ENCODE measurements around the gene STAB2. TPM values are rescaled to one million over a fixed set of nuclear protein-coding genes. Genes with fewer than 3 reads are reported as not detected.

The STAB2 gene
- total RNA-seq, 2 experiments from 2014 or later: not detected

DNA sequence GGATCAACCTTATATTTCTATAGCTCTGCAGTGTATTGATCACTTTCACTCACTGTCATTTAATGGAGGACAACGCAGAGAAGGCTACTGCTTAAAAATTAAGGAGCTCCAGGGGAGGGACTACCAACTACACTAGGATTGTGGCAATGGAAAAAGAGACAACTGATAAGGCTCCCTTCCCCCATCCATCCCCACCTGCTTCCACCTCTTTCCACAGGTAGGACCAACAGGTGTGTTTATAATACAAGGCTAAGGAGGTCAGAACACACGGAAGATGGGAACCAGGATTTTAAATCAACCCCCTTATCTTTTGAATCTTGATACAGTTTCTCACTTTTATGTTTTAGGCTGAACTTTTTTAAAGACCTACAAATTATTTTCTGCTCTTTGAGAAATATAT is 90.8 kb downstream of the STAB2 start:
- no peaks in the 10 kb centered on the region for H3K36me3 ChIP-seq (ENCODE audit: insufficient read depth, low read length)
- no peaks in the 10 kb centered on the region for H3K9me3 ChIP-seq (ENCODE audit: low read length)
- H3K4me2 ChIP-seq (ENCODE audit: low read length): no peak overlapping the region
- H3K27ac ChIP-seq (ENCODE audit: low read depth, low read length, poor library complexity, severe bottlenecking): no peak overlapping the region
- no peaks in the 10 kb centered on the region for H3K4me1 ChIP-seq (ENCODE audit: insufficient read depth, low read length, poor library complexity, severe bottlenecking)
- intact Hi-C loops (cut with micrococcal nuclease; ENCODE audit: unreplicated experiment): no loop called here
- no peaks in the 10 kb centered on the region; the same call in 1 of the 2 replicates for H3K9me2 ChIP-seq (ENCODE audit: insufficient read depth, low read length)
- no peak for TF ChIP-seq EZH2phosphoT487 (IDR thresholded peaks at IDR 0.05; ENCODE audit: borderline replicate concordance, low read depth, low read length)
- TF ChIP-seq, protein P1, sequence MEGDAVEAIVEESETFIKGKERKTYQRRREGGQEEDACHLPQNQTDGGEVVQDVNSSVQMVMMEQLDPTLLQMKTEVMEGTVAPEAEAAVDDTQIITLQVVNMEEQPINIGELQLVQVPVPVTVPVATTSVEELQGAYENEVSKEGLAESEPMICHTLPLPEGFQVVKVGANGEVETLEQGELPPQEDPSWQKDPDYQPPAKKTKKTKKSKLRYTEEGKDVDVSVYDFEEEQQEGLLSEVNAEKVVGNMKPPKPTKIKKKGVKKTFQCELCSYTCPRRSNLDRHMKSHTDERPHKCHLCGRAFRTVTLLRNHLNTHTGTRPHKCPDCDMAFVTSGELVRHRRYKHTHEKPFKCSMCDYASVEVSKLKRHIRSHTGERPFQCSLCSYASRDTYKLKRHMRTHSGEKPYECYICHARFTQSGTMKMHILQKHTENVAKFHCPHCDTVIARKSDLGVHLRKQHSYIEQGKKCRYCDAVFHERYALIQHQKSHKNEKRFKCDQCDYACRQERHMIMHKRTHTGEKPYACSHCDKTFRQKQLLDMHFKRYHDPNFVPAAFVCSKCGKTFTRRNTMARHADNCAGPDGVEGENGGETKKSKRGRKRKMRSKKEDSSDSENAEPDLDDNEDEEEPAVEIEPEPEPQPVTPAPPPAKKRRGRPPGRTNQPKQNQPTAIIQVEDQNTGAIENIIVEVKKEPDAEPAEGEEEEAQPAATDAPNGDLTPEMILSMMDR (conservative IDR thresholded peaks at IDR 0.05; ENCODE audit: low read length): no peak
- no peaks in the 10 kb centered on the region for H4K20me1 ChIP-seq (ENCODE audit: insufficient read depth, low read length)
- BruUV-seq (replicated peaks): no TSS peak
- H3K4me3 ChIP-seq (ENCODE audit: low read depth, low read length, poor library complexity, severe bottlenecking): no peak overlapping the region
- ChIA-PET CTCF (ENCODE audit: unreplicated experiment) (no interaction called here), POLR2A (no interaction called here)
- DNase-seq (ENCODE audit: low spot score): no peak
- H2AFZ ChIP-seq (ENCODE audit: low read length): no peak overlapping the region
- H3K79me2 ChIP-seq (ENCODE audit: insufficient read depth, low read depth, low read length): no peaks in the 10 kb centered on the region

DNA sequence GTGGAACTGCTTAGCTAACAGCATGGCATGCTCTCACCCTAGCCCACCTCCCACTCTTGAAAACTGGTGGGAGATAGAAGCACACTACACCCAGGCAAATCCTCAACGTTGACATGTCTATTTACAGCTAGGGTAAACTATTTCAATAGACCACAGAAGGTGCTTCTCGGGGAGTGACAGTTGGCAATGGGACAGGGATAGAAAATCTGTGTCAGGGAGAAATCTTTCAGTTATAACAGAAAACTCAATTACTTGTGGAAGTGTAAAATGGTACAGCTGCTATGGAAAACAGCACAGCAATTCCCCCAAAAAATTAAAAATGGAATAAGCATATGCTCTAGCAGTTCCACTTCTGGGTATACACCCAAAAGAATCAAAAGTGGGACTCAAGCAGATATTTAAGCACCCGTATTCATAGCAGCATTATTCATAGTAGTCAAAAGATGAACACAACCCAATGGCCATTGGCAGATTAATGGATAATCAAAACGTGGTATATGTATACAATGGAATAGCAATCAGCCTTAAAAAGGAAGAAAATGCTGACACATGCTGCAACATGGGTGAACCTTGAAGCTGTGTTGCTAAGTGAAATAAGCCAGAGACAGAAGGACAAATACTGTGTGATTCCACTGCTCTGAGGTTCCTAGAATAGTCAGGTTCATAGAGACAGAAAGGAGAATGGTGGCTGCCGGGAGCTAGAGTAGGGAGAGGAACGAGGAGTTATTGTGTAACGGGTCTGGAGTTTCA is 92.5 kb downstream of the STAB2 start:
- POLR2A ChIA-PET: no interaction called here
- CTCF ChIA-PET (ENCODE audit: unreplicated experiment): no interaction called here
- TF ChIP-seq, protein P1 (conservative IDR thresholded peaks at IDR 0.05; ENCODE audit: low read length): no peak
- TF ChIP-seq EZH2phosphoT487 (IDR thresholded peaks at IDR 0.05; ENCODE audit: borderline replicate concordance, low read depth, low read length): no peak
- no peaks in the 10 kb centered on the region; the same call in 1 of the 2 replicates for H3K9me2 ChIP-seq (ENCODE audit: insufficient read depth, low read length)
- BruUV-seq (replicated peaks): no TSS peak
- no peaks in the 10 kb centered on the region for H3K9me3 ChIP-seq (ENCODE audit: low read length)
- H3K4me3 ChIP-seq (ENCODE audit: low read depth, low read length, poor library complexity, severe bottlenecking): no peak overlapping the region
- no peaks in the 10 kb centered on the region for H4K20me1 ChIP-seq (ENCODE audit: insufficient read depth, low read length)
- no peak for DNase-seq (ENCODE audit: low spot score)
- no peak overlapping the region for H2AFZ ChIP-seq (ENCODE audit: low read length)
- H3K79me2 ChIP-seq (ENCODE audit: insufficient read depth, low read depth, low read length): no peaks in the 10 kb centered on the region
- no peak overlapping the region for H3K27ac ChIP-seq (ENCODE audit: low read depth, low read length, poor library complexity, severe bottlenecking)
- H3K4me2 ChIP-seq (ENCODE audit: low read length): no peak overlapping the region
- intact Hi-C loops (cut with micrococcal nuclease; ENCODE audit: unreplicated experiment): no loop called here
- no peaks in the 10 kb centered on the region for H3K4me1 ChIP-seq (ENCODE audit: insufficient read depth, low read length, poor library complexity, severe bottlenecking)
- H3K36me3 ChIP-seq (ENCODE audit: insufficient read depth, low read length): no peaks in the 10 kb centered on the region

- intact Hi-C loops (cut with micrococcal nuclease; ENCODE audit: unreplicated experiment): no loop called here
- CTCF ChIA-PET (ENCODE audit: unreplicated experiment): no interaction called here
Observed at GRCh38 chr12:103680591-103681141, 93.6 kb downstream of the STAB2 start.

More at GRCh38 chr12:103680591-103681141, 93.6 kb downstream of the STAB2 start:
- BruUV-seq (replicated peaks): no TSS peak
- no peak overlapping the region for H2AFZ ChIP-seq (ENCODE audit: low read length)
- H3K27ac ChIP-seq (ENCODE audit: low read depth, low read length, poor library complexity, severe bottlenecking): no peak overlapping the region
- TF ChIP-seq, protein P1 (conservative IDR thresholded peaks at IDR 0.05; ENCODE audit: low read length): no peak
- no peak for TF ChIP-seq EZH2phosphoT487 (IDR thresholded peaks at IDR 0.05; ENCODE audit: borderline replicate concordance, low read depth, low read length)
- H3K4me1 ChIP-seq (ENCODE audit: insufficient read depth, low read length, poor library complexity, severe bottlenecking): no peaks in the 10 kb centered on the region
- DNase-seq (ENCODE audit: low spot score): no peak
- no peaks in the 10 kb centered on the region for H3K79me2 ChIP-seq (ENCODE audit: insufficient read depth, low read depth, low read length)
- H3K4me3 ChIP-seq (ENCODE audit: low read depth, low read length, poor library complexity, severe bottlenecking): no peak overlapping the region
- no peaks in the 10 kb centered on the region for H4K20me1 ChIP-seq (ENCODE audit: insufficient read depth, low read length)
- no peaks in the 10 kb centered on the region for H3K9me3 ChIP-seq (ENCODE audit: low read length)
- H3K4me2 ChIP-seq (ENCODE audit: low read length): no peak overlapping the region
- no peaks in the 10 kb centered on the region; the same call in 1 of the 2 replicates for H3K9me2 ChIP-seq (ENCODE audit: insufficient read depth, low read length)
- POLR2A ChIA-PET: no interaction called here
- no peaks in the 10 kb centered on the region for H3K36me3 ChIP-seq (ENCODE audit: insufficient read depth, low read length)
